Esophagus mucosa (tissue), 1 donor: Measurements from ENCODE around the gene ETV7. TPM values are rescaled to one million over a fixed set of nuclear protein-coding genes. Genes with fewer than 3 reads are reported as not detected.

Experiments used
- ATAC-seq: fragments of 200-7000 bp; cut with Tn5 transposase; one replicate; pipeline ENCODE4 v1.9.1; 2020
- total RNA-seq: library from RNA; stranded (reverse); gene quantifications from one replicate; pipeline ENCODE4 v1.2.4, GENCODE V29; 2023
- donor health status: DM: yes; HTN: yes; CAD: no.

Gene ETV7
- total RNA-seq, 1 donor from 2014 or later = 2.1 TPM

DNA sequence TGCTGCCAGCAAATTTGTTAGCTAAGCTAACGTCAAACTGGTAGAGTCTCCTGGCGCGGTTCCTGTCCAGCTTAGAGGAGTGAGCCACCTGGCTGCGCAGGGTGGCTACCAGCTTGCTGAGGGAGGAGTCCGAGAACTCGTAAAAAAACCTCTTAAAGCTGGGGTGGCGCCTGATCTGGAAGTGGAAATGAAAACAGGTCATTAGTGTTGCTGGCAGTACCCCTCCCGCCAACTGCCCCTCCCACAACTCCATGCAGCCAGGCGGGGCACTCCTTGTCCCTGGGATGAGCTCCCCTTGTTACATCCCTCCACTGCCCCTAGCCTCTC, 68.1 kb downstream of the ETV7 start:
- ATAC-seq = no peak

- ATAC-seq = no peak
These were observed 68.6 kb downstream of the ETV7 start for GRCh38 chr6:36318690-36319435.

DNA sequence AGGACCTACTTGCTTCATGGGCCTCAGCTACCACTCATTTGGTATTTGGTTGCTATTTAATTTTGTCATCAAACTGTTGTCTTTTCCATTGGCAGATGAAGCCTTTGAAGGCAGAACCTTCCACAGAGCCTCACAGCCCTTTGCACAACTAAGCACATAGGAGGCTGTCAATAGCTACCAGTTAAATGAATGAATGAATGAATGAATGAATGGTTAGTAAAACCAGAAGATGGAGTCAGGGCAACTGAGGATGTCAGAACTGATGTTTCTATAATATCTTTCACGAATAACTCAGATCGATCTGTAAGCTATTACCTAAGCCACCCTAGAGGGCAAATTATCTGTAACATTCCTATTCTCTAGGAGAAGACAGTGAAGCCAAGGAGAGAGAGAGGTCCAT, 69.8 kb downstream of the ETV7 start:
- ATAC-seq = no peak

Other genes starting within 250 kb of the ETV7 start
- 14.5 TPM for gene BRPF3, start 190.9 kb downstream of the ETV7 start, total RNA-seq
- gene PNPLA1, start 117.6 kb downstream of the ETV7 start, total RNA-seq = 0.20 TPM
- not detected for gene BNIP5, start 50.8 kb downstream of the ETV7 start, total RNA-seq
- gene PXT1, start 55.2 kb upstream of the ETV7 start, total RNA-seq = not detected
- 23.1 TPM for gene KCTD20, start 55.3 kb upstream of the ETV7 start, total RNA-seq
- 26.1 TPM for gene STK38, start 159.8 kb upstream of the ETV7 start, total RNA-seq
- 216 TPM for gene SRSF3, start 206.7 kb upstream of the ETV7 start, total RNA-seq